Measurements from ENCODE around the gene PRRG1. TPM values are rescaled to one million over a fixed set of nuclear protein-coding genes. Genes with fewer than 3 reads are reported as not detected.

Gene PRRG1
- total and polyA plus RNA-seq, 2 of the 13 experiments (the other 11 are each of a cell fraction or from before 2014, with no cell fraction given): 5.0 to 11.0 TPM

GRCh38 chrX:37420185-37420584 lies 71.0 kb downstream of the PRRG1 start (continued):
- no peak for TF ChIP-seq CEBPZ (IDR thresholded peaks at IDR 0.05; ENCODE audit: low read length)
- TF ChIP-seq ZMYM3 (CRISPR knock-in tag; IDR thresholded peaks at IDR 0.05): no peak
- no peak for TF ChIP-seq NR2F1 (CRISPR knock-in tag; IDR thresholded peaks at IDR 0.05)
- TF ChIP-seq RORA (CRISPR knock-in tag; IDR thresholded peaks at IDR 0.05): no peak
- TF ChIP-seq ZNF784 (CRISPR knock-in tag; IDR thresholded peaks at IDR 0.05; ENCODE audit: borderline replicate concordance): no peak
- no peak for TF ChIP-seq NCOA1 (CRISPR knock-in tag; IDR thresholded peaks at IDR 0.05)
- no peak for TF ChIP-seq ZNF605 (CRISPR knock-in tag; IDR thresholded peaks at IDR 0.05)

- Histone ChIP-seq H2AFZ (ENCODE audit: low read length) (no peak overlapping the region), H3K4me2 (ENCODE audit: low read depth, low read length) (no peak overlapping the region), H3K4me3 (replicated peaks in 1 of 3; ENCODE audit: insufficient read depth in 1 of 3, low read depth in 2 of 3, low read length in 3 of 3) (no peak overlapping the region), H4K20me1 (ENCODE audit: insufficient read depth, low read length) (no peaks in the 10 kb centered on the region), H3K9me3 (ENCODE audit: low read length) (no peaks in the 10 kb centered on the region), H3K27me3 (ENCODE audit: control insufficient read depth in 1 of 2, insufficient read depth in 2 of 2, low read length in 2 of 2) (no peaks in the 10 kb centered on the region), H3K9ac (ENCODE audit: insufficient read depth, low read depth, low read length) (no peak overlapping the region), H3K79me2 (ENCODE audit: insufficient read depth, low read length) (no peaks in the 10 kb centered on the region), H3K27ac (ENCODE audit: extremely low read length, insufficient read depth, low read length) (no peak overlapping the region), H3K4me1 (ENCODE audit: insufficient read depth, low read length) (no peaks in the 10 kb centered on the region), H3K36me3 (replicated peaks in 1 of 2; ENCODE audit: control insufficient read depth in 1 of 2, insufficient read depth in 2 of 2, low read length in 2 of 2) (no peaks in the 10 kb centered on the region)
- in situ Hi-C loops (cut with HindIII; ENCODE audit: extremely low pct_ligation_motif_present, low pct_unique_long_range_greater_than_20kb) (no loop called here), intact Hi-C loops (cut with micrococcal nuclease; ENCODE audit: unreplicated experiment) (no loop called here)
- FAIRE-seq: no peak
- CTCF ChIA-PET (ENCODE audit: low intra/inter-chr PET ratio, low total read pairs): no interaction called here
- no TSS peak for BruUV-seq (replicated peaks)
- POLR2A ChIA-PET: no interaction called here
- 98% methylated on average over 3 of the region's 3 CpGs for WGBS (ENCODE audit: low lambda C conversion rate)
- ATAC-seq: no peak
- no peak for DNase-seq (ENCODE audit: low spot score)
- TF ChIP-seq PCBP1 (IDR thresholded peaks at IDR 0.05; ENCODE audit: borderline replicate concordance, low read depth, low read length): no peak
- TF ChIP-seq NAIF1 (CRISPR knock-in tag; IDR thresholded peaks at IDR 0.05; ENCODE audit: borderline replicate concordance): no peak
- TF ChIP-seq ETV6 (CRISPR knock-in tag; conservative IDR thresholded peaks at IDR 0.05): no peak
- TF ChIP-seq SALL2 (CRISPR knock-in tag; IDR thresholded peaks at IDR 0.05): no peak
- TF ChIP-seq ZNF124 (CRISPR knock-in tag; IDR thresholded peaks at IDR 0.05): no peak
- TF ChIP-seq SRF (IDR thresholded peaks at IDR 0.05; ENCODE audit: low read depth, low read length): no peak
- no peak for TF ChIP-seq ATM (IDR thresholded peaks at IDR 0.05; ENCODE audit: borderline replicate concordance)
- no peak for TF ChIP-seq ZNF335 (CRISPR knock-in tag; IDR thresholded peaks at IDR 0.05)
- no peak for TF ChIP-seq ZNF720 (CRISPR knock-in tag; IDR thresholded peaks at IDR 0.05)
- TF ChIP-seq DZIP1 (CRISPR knock-in tag; IDR thresholded peaks at IDR 0.05): no peak
- no peak for TF ChIP-seq MTA3 (CRISPR knock-in tag; IDR thresholded peaks at IDR 0.05)
- no peak for TF ChIP-seq ATF1 (CRISPR knock-in tag; IDR thresholded peaks at IDR 0.05)
- TF ChIP-seq ZNF121 (CRISPR knock-in tag; IDR thresholded peaks at IDR 0.05): no peak
Observed at GRCh38 chrX:37420756-37421155, 71.6 kb downstream of the PRRG1 start.

All from HepG2 (cell line).